HPDE6-E6E7 (cell line): Measurements from ENCODE around the gene RPL32.
A peak's percentile ranks its signal among the peaks of the same experiment; 100 is the strongest.

ENCODE experiments used
- DNase-seq: peaks from one replicate; pipeline ENCODE4 v3.0.0; 2011; ENCODE audit warnings: missing footprints; ENCODE audit errors: extremely low spot score

The RPL32 gene

GRCh38 chr3:12832350-12833221 is 8.8 kb downstream of the RPL32 start:
- no peak for DNase-seq

DNA sequence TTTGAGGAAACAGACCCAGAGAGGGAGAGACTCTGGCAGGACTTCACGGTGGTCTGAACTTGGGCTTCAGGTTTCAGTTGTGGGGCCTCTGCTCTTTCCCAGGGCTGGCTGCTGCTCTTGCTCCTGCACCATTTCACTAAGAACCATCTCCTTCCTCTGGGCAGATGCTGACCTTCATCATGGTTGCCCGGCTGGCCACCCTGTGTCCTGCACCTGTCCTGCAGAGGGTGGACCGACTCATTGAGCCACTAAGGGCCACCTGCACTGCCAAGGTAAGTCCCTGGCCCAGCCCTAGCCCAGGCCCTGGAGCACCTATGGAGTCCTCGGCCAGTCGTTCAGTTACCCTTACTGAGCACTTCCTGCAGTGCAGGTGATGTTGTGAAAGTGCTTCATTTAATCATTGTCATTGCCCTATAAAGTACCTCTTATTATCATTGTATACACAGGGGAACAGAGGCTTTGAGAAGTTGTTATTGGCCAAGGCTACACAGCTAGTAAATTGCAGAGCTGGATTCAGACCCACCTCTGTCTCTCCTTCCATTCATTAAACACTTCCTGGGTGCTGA is 10.0 kb downstream of the RPL32 start:
- no peak for DNase-seq

DNA sequence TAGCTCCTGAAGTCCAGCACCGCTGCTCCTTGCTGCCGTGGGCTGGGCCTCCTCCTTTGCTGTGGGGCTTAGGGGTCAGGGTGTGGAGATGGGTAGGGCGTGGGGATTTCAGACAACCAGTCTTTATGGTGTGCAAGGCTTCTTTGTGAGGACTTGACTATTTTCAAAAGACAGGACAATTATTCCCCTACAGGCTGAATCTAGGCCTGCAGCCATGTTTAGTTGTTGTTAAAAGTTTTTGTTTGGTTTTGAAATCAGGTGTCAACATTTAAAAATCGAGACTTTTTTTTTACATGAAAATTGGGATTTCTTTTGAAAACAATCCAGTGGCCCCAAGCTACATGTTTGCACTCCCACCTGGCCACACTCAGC is 10.6 kb downstream of the RPL32 start:
- no peak for DNase-seq

DNA sequence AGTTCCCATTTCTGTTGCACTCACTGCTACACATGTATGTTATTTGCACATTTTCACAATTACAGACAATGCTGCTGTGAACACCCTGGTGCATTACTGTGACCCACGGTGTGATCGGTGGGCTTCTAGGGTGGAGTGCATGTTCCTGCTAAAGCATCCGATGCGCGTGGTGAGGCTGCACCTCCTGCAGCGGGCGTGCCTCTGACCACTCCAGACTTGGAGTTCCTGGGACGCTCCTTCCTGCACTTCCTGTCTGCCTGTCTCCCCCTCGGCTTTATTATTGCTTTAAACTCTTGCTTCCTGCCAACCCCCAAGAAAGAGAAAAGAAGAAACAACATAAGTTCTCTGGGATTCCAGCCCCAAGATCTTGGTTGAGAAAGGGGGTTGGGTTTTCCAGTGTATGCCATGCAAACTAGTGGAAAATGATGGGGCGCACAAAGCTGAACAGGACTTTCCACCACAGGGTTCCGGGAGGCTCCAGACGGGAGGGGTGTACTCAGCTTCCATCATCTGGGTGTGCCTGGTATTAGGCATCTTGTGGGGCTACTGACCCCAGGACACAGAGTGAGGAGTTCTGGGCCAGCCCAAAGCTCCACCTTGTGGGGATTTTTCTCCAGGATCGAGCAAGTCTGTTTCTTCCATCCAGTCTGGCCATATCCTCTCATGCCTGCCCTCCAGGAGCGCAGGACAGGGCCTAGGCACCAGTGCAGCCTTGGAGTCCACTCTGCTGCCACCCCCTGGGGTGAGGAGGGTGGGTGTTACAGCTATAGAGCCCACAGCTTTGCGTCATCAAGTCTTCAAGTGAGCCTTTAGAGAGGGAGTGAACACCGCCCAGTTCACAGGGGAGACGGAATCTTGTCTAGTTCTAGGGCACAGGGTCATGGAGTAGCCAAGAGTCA is 11.2 kb downstream of the RPL32 start:
- DNase-seq = no peak

- no peak for DNase-seq
Measured at GRCh38 chr3:12829404-12829803, 12.0 kb downstream of the RPL32 start.

GRCh38 chr3:12828751-12829150 is 12.6 kb downstream of the RPL32 start:
- no peak for DNase-seq

DNA sequence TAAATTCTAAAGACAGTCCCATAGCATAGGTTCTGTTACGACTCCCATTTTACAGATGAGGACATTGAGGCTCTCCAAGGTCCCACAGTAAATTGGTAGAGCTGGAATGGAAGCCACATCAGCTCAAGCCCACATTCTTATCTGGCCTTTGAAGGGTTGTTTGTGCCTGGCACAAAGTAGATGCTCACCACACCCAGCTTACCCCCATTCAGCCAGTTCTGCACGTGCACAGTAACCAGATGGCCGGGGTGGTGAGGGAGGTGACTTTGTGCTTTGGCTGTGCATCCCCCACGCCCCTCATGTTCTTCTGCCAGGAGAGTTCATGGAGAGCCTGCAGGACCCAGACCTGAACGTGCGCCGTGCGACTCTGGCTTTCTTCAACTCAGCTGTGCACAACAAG is 16.2 kb downstream of the RPL32 start:
- no peak for DNase-seq

GRCh38 chr3:12824299-12824698 is 17.1 kb downstream of the RPL32 start:
- no peak for DNase-seq

GRCh38 chr3:12822725-12823373 is 18.5 kb downstream of the RPL32 start:
- no peak for DNase-seq

DNA sequence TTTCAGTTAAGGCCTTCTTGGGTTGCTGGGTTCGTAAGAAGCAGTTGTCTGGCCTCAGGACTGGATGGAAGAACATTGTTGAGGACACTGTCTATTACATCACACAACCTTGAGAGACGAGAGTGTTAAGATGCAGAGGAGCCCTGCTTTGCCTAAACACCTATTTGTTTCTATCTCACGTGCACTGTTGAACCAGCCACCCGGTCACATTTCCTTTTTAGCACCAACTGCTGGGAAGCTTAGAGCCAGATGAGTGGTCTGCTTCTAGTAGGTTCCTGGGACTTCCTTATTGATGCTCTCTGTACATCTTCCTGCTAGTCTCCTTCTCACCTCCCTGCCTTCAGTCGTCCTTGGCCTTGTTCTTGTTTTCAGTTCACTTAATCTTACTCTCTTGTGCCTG is 22.6 kb downstream of the RPL32 start:
- no peak for DNase-seq

DNA sequence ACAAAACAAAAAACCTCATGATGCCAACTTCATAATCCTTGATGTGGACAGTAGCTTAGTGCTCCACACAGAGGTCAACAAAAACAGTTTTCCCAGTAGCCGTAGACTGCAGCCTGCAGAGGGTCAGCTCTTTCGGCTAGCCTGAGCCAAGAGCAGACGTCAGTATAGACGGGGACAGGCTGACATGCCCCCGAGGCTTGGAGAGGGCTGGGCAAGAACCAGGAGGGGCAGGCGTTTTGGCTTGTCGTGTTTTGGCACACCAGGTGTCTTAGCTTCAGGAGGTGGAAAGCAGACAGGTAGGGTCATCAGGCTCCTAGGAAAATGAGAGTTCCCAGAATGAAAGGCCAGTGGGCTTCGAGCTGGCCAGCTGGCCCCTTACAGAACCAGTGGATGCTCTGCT is 23.1 kb downstream of the RPL32 start:
- no peak for DNase-seq

DNA sequence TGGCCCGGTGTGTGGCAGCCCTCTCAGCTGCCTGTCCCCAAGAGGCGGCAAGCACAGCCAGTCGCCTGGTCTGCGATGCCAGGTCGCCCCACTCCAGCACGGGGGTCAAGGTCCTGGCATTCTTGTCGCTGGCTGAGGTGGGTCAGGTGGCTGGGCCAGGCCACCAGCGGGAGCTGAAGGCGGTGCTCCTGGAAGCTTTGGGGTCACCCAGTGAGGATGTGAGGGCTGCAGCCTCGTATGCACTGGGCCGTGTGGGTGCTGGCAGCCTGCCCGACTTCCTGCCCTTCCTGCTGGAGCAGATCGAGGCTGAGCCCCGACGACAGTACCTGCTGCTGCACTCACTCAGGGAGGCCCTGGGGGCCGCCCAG is 24.0 kb downstream of the RPL32 start:
- no peak for DNase-seq

- no peak for DNase-seq
Measured at GRCh38 chr3:12816521-12817342, 24.6 kb downstream of the RPL32 start.

- no peak for DNase-seq
Measured at GRCh38 chr3:12815719-12816118, 25.6 kb downstream of the RPL32 start.

DNA sequence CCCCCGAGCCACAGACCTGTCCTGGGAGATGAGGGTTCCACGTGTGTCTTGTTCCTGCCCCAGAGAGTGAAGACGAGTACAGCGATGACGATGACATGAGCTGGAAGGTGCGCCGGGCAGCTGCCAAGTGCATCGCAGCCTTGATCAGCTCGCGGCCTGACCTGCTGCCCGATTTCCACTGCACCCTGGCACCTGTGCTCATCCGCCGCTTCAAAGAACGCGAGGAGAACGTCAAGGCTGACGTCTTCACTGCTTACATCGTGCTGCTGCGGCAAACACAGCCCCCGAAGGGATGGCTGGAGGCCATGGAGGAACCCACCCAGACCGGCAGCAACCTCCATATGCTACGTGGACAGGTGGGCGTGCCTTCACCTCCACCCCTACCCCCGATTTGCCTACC is 26.3 kb downstream of the RPL32 start:
- DNase-seq = no peak

GRCh38 chr3:12813967-12814366 is 27.4 kb downstream of the RPL32 start:
- no peak for DNase-seq

DNA sequence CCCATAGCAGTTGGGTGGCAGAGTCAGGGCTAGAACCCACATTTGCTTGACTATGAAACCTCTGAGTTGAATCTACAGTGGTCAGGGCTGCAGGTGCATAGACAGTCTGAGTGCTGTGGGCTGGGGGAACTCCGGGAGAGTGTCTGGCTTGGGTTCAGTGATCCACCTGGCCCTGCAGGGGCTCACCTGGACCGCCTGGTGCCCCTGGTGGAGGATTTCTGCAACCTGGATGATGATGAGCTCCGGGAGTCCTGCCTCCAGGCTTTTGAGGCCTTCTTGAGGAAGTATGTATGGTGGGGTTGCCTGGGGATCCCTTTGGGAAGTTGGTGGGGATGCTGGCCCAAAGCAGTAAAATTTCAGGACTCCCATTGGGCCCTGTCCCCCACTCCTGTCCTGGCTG is 28.6 kb downstream of the RPL32 start:
- DNase-seq = no peak

DNA sequence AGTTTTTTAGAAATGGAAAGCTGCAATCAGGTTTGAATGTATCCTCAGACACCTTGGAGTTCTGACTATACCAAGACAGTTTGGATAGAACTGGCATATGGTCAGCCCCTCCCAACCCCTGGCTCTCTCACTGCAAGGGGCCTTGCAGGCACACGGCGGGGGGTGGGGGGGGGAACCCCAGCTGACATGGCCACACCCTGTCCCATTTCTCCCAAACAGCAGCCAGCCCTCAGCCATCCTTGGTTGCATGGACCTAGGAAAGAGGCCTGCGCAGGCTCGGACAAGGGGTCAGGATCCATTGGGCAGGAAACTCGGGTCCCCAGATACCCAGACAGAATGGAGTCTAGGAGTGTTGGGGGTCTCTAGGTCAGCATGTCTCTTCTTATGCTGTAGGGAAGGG is 30.4 kb downstream of the RPL32 start:
- DNase-seq = no peak

DNA sequence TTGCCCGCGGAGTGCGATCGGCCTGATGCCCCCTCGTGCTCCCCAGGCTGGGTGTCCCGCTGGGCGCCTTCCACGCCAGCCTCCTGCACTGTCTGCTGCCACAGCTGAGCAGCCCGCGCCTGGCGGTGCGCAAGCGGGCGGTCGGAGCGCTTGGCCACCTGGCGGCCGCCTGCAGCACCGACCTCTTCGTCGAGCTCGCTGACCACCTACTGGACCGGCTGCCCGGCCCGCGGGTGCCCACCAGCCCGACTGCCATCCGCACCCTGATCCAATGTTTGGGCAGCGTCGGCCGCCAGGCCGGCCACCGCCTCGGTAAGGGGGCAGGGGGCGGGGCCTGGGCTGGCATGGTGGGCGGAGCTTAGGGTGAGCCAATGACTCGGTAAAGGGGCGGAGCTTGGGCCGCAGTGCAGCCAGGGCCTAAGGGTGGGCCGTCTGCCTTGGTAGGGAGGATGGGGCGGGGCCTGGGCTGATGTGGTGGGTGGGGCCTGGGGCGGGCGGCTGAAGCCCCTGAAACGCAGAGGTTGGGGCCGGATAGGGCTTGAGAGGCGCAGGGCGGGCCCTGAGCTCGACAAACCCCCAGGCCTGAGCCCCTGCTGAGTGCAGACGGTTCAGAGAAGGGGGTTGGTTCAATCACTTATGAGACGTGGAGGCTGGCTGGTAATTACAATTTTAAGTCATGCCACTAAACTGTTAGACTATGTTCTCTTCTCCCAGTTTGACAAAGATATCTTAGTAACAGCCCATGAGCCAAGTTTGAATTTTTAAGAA is 31.2 kb downstream of the RPL32 start:
- DNase-seq = peak; percentile 66

DNA sequence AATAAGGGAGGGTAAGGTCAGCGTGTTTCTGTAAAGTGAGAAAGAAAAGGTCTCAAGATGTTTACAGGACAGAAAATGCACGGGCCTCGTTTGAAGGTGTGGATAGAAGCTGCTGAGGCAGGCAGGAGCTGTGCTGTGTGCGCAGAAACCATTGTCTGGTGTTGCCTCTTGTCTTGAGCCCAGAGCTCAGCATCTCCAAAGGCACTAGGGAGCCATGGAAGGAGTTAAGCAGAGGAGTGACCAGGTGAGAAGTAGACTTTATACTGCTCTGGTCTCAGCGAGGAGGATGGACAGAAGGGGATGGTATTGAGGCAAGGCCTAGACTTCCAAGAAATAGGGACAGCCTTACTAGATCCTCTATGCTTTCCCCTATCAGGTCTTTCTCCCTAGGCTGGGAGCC is 31.9 kb downstream of the RPL32 start:
- DNase-seq = no peak

DNA sequence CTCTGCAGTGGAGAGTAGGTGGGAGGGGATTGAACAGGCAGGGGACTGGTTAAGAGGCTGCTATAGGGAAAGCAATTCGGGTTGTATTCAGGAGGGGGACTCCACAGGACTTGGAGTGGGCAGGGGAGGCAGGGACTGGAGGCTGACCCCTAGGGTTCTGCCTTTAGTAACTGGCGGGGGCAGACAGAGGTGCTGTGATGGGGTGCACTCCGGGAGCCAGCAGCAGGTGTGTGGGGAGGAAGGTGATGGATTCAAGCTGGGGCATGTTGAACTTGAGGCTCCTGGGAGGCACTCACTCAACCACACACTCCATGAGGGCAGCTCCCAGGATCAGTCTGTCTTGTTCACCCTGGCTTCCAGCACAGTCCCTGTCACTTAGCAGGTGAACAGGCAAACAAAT is 32.4 kb downstream of the RPL32 start:
- no peak for DNase-seq
